ENCODE data around the gene ZNF221.
"Not testable (repeated sequence)": the region's sequence is repeated elsewhere in the genome, so short reads cannot be mapped to it uniquely, and the experiment has no call there.

Gene ZNF221

GRCh38 chr19:43950834-43951645 is at the start of gene ZNF221:
Gene ZNF221, plus strand, starts transcription at chr19:43951228. Its CDS starts 11,499 bp downstream, at chr19:43962727.
- peak; percentile 91 for DNase-seq

GRCh38 chr19:43901395-43902390 is 49.3 kb upstream of the ZNF221 start:
- DNase-seq = peak; percentile 68

- DNase-seq = no peak
These were observed 48.6 kb upstream of the ZNF221 start for GRCh38 chr19:43902399-43902798.

GRCh38 chr19:43905897-43906296 is 45.1 kb upstream of the ZNF221 start:
- DNase-seq = no peak

- no peak for DNase-seq
These were observed 44.3 kb upstream of the ZNF221 start for GRCh38 chr19:43906774-43907173.

GRCh38 chr19:43908659-43909058 is 42.4 kb upstream of the ZNF221 start:
- DNase-seq = no peak

- DNase-seq = no peak
These were observed 40.1 kb upstream of the ZNF221 start for GRCh38 chr19:43910884-43911283.

GRCh38 chr19:43913383-43913782 is 37.6 kb upstream of the ZNF221 start:
- DNase-seq = no peak

- no peak for DNase-seq
These were observed 37.0 kb upstream of the ZNF221 start for GRCh38 chr19:43914051-43914450.

GRCh38 chr19:43923875-43924274 is 27.2 kb upstream of the ZNF221 start:
- no peak for DNase-seq

- DNase-seq = no peak
These were observed 22.2 kb upstream of the ZNF221 start for GRCh38 chr19:43928820-43929219.

- DNase-seq = no peak
These were observed 16.7 kb upstream of the ZNF221 start for GRCh38 chr19:43934055-43934984.

- peak; percentile 90 for DNase-seq
These were observed 15.9 kb upstream of the ZNF221 start, which contains the start of gene ZNF45 for GRCh38 chr19:43934985-43935708. Gene ZNF45, minus strand, starts transcription at chr19:43935282. Its CDS starts 13,097 bp downstream, at chr19:43922185.

GRCh38 chr19:43936188-43936587 is 14.8 kb upstream of the ZNF221 start:
- DNase-seq = peak; percentile 4

GRCh38 chr19:43939557-43940260 is 11.3 kb upstream of the ZNF221 start:
- no peak for DNase-seq

- no peak for DNase-seq
These were observed 10.3 kb upstream of the ZNF221 start for GRCh38 chr19:43940719-43941118.

- DNase-seq = no peak
These were observed 9.8 kb upstream of the ZNF221 start for GRCh38 chr19:43941209-43941608.

GRCh38 chr19:43947412-43947811 is 3.6 kb upstream of the ZNF221 start:
- not testable (repeated sequence) for DNase-seq

GRCh38 chr19:43949803-43950202 is 1.2 kb upstream of the ZNF221 start:
- DNase-seq = not testable (repeated sequence)

- no peak for DNase-seq
These were observed 5.8 kb downstream of the ZNF221 start for GRCh38 chr19:43956827-43957226.

GRCh38 chr19:43957891-43958290 is 6.9 kb downstream of the ZNF221 start:
- no peak for DNase-seq

Measured in NCI-H2171 treated with DMSO at 0.1 percent for 48 hours (cell line).